IMR-90 (cell line): ENCODE data around the gene ALG8. TPM values are rescaled to one million over a fixed set of nuclear protein-coding genes. Genes with fewer than 3 reads are reported as not detected.

Experiments used
- ATAC-seq: fragments of 200-7000 bp; cut with Tn5 transposase; 2 replicates; pipeline ENCODE4 v1.9.1; 2020; ENCODE audit warnings: low read depth, mild to moderate bottlenecking, moderate library complexity
- BruUV-seq: library from RNA; stranded (reverse); fragments of 400-500 nt; replicated peaks from 2 replicates; lab custom pipeline; 2021; lab: Mats Ljungman, UMichigan
- CTCF ChIA-PET: fragments of 300-600 bp; formaldehyde crosslinking; extraction: SDS; loops from one replicate; lab custom pipeline; 2021; ENCODE audit warnings: antibody characterized with exemption; lab: Yijun Ruan, JAX
- POLR2A ChIA-PET: fragments of 300-600 bp; sonication (Branson Sonifier 250); formaldehyde crosslinking; loops from one replicate; lab custom pipeline; 2022; ENCODE audit warnings: antibody characterized with exemption; ENCODE audit not compliant: unreplicated experiment; lab: Charles Lee
- DNase-seq: peaks from one replicate; pipeline ENCODE4 v3.0.0; 2013
- H2AFZ ChIP-seq: replicated peaks from 2 replicates; pipeline ENCODE3; 2013; ENCODE audit warnings: low read length, mild to moderate bottlenecking; ENCODE audit not compliant: poor library complexity
- H2AK5ac ChIP-seq: 2 replicates; pipeline ENCODE4 v1.6.1; 2013; ENCODE audit warnings: low read depth, low read length, inconsistent platforms
- H2AK9ac ChIP-seq: replicated peaks from 2 replicates; pipeline ENCODE3; 2013; ENCODE audit warnings: mild to moderate bottlenecking, low read depth, low read length, moderate library complexity; ENCODE audit not compliant: poor library complexity
- H2BK120ac ChIP-seq: 2 replicates; pipeline ENCODE4 v1.6.1; 2013; ENCODE audit warnings: low read depth, low read length, inconsistent platforms
- H2BK15ac ChIP-seq: 3 replicates; pipeline ENCODE4 v1.6.1; 2013; ENCODE audit warnings: low read depth, low read length, inconsistent platforms
- H2BK20ac ChIP-seq: 2 replicates; pipeline ENCODE4 v1.6.1; 2013; ENCODE audit warnings: low read depth, mild to moderate bottlenecking, inconsistent platforms, low read length, moderate library complexity
- H2BK5ac ChIP-seq: 2 replicates; pipeline ENCODE4 v1.6.1; 2013; ENCODE audit warnings: mild to moderate bottlenecking, low read depth, low read length, inconsistent platforms; ENCODE audit not compliant: poor library complexity, severe bottlenecking
- H3K14ac ChIP-seq: replicated peaks from 2 replicates; pipeline ENCODE4 v1.6.1; 2013; ENCODE audit warnings: low read depth, low read length, inconsistent platforms
- H3K18ac ChIP-seq: 2 replicates; pipeline ENCODE4 v1.6.1; 2013; ENCODE audit warnings: low read depth, low read length, control low read depth
- H3K23ac ChIP-seq: 2 replicates; pipeline ENCODE4 v1.6.1; 2013; ENCODE audit warnings: low read depth, low read length, inconsistent platforms
- H3K27ac ChIP-seq: 2 replicates; pipeline ENCODE4 v1.5.1; 2013; ENCODE audit warnings: mild to moderate bottlenecking, control low read depth, low read length; ENCODE audit not compliant: insufficient read depth
- H3K27me3 ChIP-seq: 2 replicates; pipeline ENCODE4 v1.6.1; 2013; ENCODE audit warnings: low read length; ENCODE audit not compliant: control insufficient read depth, insufficient read depth
- H3K36me3 ChIP-seq: 2 replicates; pipeline ENCODE4 v1.6.1; 2013; ENCODE audit warnings: low read length, mixed read lengths; ENCODE audit not compliant: control insufficient read depth, insufficient read depth
- H3K4ac ChIP-seq: 2 replicates; pipeline ENCODE4 v1.6.1; 2013; ENCODE audit warnings: low read depth, low read length, inconsistent platforms
- H3K4me1 ChIP-seq: 2 replicates; pipeline ENCODE4 v1.6.1; 2013; ENCODE audit warnings: low read length, mixed read lengths; ENCODE audit not compliant: control insufficient read depth, insufficient read depth
- H3K4me2 ChIP-seq: 2 replicates; pipeline ENCODE4 v1.6.1; 2013; ENCODE audit warnings: low read depth, mild to moderate bottlenecking, control low read depth, low read length, moderate library complexity
- H3K4me3 ChIP-seq: 2 replicates; pipeline ENCODE4 v1.5.1; 2013; ENCODE audit warnings: low read depth, mild to moderate bottlenecking, control low read depth, low read length, moderate library complexity; ENCODE audit not compliant: insufficient read depth
- H3K56ac ChIP-seq: 2 replicates; pipeline ENCODE4 v1.6.1; 2013; ENCODE audit warnings: low read length, inconsistent platforms; ENCODE audit not compliant: insufficient read depth; ENCODE audit errors: extremely low read depth
- H3K79me1 ChIP-seq, 2 experiments: 2 replicates each; pipeline ENCODE4 v1.6.1; 2013; ENCODE audit warnings: low read length in 2 of 2, inconsistent platforms in 1 of 2, low read depth in 1 of 2
- H3K9ac ChIP-seq: 2 replicates; pipeline ENCODE4 v1.6.1; 2013; ENCODE audit warnings: low read depth, low read length, control low read depth
- H3K9me1 ChIP-seq: 2 replicates; pipeline ENCODE4 v1.6.1; 2013; ENCODE audit warnings: low read length, inconsistent platforms; ENCODE audit not compliant: insufficient read depth
- H3K9me3 ChIP-seq: 2 replicates; pipeline ENCODE4 v1.6.1; 2013; ENCODE audit warnings: low read length; ENCODE audit not compliant: control insufficient read depth, insufficient read depth
- H4K20me1 ChIP-seq: 2 replicates; pipeline ENCODE4 v1.6.1; 2013; ENCODE audit warnings: low read length, inconsistent platforms; ENCODE audit not compliant: insufficient read depth
- H4K5ac ChIP-seq: 2 replicates; pipeline ENCODE4 v1.6.1; 2013; ENCODE audit warnings: mild to moderate bottlenecking, low read depth, low read length, control low read depth
- H4K8ac ChIP-seq, 2 experiments: 2 replicates each; pipeline ENCODE4 v1.6.1; 2013; ENCODE audit warnings: low read depth in 2 of 2, low read length in 2 of 2, control low read depth in 1 of 2, inconsistent platforms in 1 of 2
- H4K91ac ChIP-seq: 2 replicates; pipeline ENCODE4 v1.6.1; 2013; ENCODE audit warnings: low read depth, low read length, inconsistent platforms; ENCODE audit not compliant: insufficient read depth
- BHLHE40 ChIP-seq: fragments of 150-350 bp; IDR thresholded peaks from 2 replicates; pipeline ENCODE4 v1.6.1; 2016; ENCODE audit warnings: mild to moderate bottlenecking, low read depth, low read length
- CEBPB ChIP-seq: IDR thresholded peaks from 2 replicates; pipeline ENCODE4 v1.6.1; 2012; ENCODE audit warnings: low read depth, low read length, improper control_type of control experiment
- MAFK ChIP-seq: IDR thresholded peaks from 2 replicates; pipeline ENCODE4 v1.6.1; 2012; ENCODE audit warnings: low read depth, low read length, improper control_type of control experiment
- NFE2L2 ChIP-seq: fragments of 150-350 bp; IDR thresholded peaks from 2 replicates; pipeline ENCODE4 v1.6.1; 2016; ENCODE audit warnings: low read depth, mild to moderate bottlenecking, low read length
- RAD21 ChIP-seq: IDR thresholded peaks from 2 replicates; pipeline ENCODE4 v1.6.1; 2012; ENCODE audit warnings: low read length, improper control_type of control experiment
- RCOR1 ChIP-seq: IDR thresholded peaks from 2 replicates; pipeline ENCODE4 v1.6.1; 2012; ENCODE audit warnings: mild to moderate bottlenecking, low read length, improper control_type of control experiment; ENCODE audit not compliant: insufficient replicate concordance
- RFX5 ChIP-seq: IDR thresholded peaks from 2 replicates; pipeline ENCODE4 v1.8.0; 2012; ENCODE audit warnings: low read depth, mild to moderate bottlenecking, low read length, moderate library complexity
- SMC3 ChIP-seq: fragments of 150-350 bp; IDR thresholded peaks from 2 replicates; pipeline ENCODE4 v1.6.1; 2016; ENCODE audit warnings: low read depth, mild to moderate bottlenecking, antibody characterized with exemption, low read length, moderate library complexity
- WGBS, 2 experiments: methylation state at CpG; one replicate each; pipeline versions ENCODE4 v1.1.5 to v1.1.7; 2013; ENCODE audit warnings: missing lambda C conversion rate in 2 of 2; ENCODE audit not compliant: insufficient read length in 1 of 2; ENCODE audit errors: extremely low coverage in 2 of 2; 5-methylcytosine and 5-hydroxymethylcytosine counted together
- dilution Hi-C: fragments of 300-500 bp; cut with HindIII; formaldehyde crosslinking; loops from one replicate; pipeline ENCODE4 v1.14.3; 2018; ENCODE audit warnings: low sequenced_read_pairs; ENCODE audit not compliant: unreplicated experiment
- in situ Hi-C: fragments of 300-500 bp; cut with MboI; formaldehyde crosslinking; loops from 3 replicates; pipeline ENCODE4 v1.14.3; 2019; ENCODE audit warnings: low sequenced_read_pairs, inconsistent platforms, mixed read lengths
- intact Hi-C: fragments of 100-400 bp; cut with micrococcal nuclease; formaldehyde crosslinking; loops from 2 replicates; pipeline ENCODE4 v1.10.0; 2022
- polyA plus RNA-seq, 3 experiments: library from polyadenylated mRNA; depleted of rRNA; stranded (reverse); fragments of >200 nt; gene quantifications; 2 replicates each; pipeline ENCODE4 v1.2.3, GENCODE V29; 2012; ENCODE audit warnings: low replicate concordance in 1 of 3
- total RNA-seq: library from RNA; depleted of rRNA; stranded (reverse); fragments of >200 nt; gene quantifications from 2 replicates; pipeline ENCODE4 v1.2.3, GENCODE V29; 2012
- TF ChIP-seq, protein P1 (sequence below): fragments of 150-350 bp; IDR thresholded peaks from 2 replicates; pipeline ENCODE4 v1.6.1; 2016; ENCODE audit warnings: low read depth, mild to moderate bottlenecking, low read length, moderate library complexity, borderline replicate concordance
- TF ChIP-seq, protein P2 (sequence below): fragments of 150-350 bp; IDR thresholded peaks from 2 replicates; pipeline ENCODE4 v1.6.1; 2017; ENCODE audit warnings: mild to moderate bottlenecking, antibody characterized with exemption, low read length, low read depth

ALG8 gene
- total and polyA plus RNA-seq, 2 of the 4 experiments (the other 2 are of a cell fraction), result 27.8 to 31.8 TPM

DNA sequence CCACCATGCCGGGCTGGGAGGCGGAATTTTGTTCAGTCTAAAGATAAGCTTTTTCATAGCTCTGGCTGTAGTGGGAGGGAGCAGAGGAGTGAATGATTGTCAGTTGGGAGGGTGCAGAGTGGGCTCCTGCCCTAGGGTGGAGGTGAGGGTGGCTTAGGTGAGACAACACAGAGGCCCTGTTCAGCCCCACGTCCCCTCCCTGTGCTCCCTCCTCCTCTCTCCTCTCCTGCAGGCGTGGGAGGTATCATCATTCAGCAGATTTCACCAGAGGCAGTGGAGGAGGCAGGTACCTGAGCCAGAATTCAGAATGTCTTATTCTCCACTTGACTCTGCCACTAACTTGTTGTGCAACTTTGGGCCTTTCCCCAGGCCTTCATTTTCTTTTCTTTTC is 77.5 kb downstream of the ALG8 start:
- no peak overlapping the region for H3K18ac ChIP-seq
- DNase-seq (no peak), ATAC-seq (no peak)
- no peak overlapping the region for H2AFZ ChIP-seq
- H4K91ac ChIP-seq, result no peak overlapping the region
- TF ChIP-seq MAFK (no peak), SMC3 (no peak), CEBPB (no peak), BHLHE40 (no peak), NFE2L2 (no peak), RFX5 (no peak), RCOR1 (no peak), RAD21 (no peak)
- TF ChIP-seq, protein P1, sequence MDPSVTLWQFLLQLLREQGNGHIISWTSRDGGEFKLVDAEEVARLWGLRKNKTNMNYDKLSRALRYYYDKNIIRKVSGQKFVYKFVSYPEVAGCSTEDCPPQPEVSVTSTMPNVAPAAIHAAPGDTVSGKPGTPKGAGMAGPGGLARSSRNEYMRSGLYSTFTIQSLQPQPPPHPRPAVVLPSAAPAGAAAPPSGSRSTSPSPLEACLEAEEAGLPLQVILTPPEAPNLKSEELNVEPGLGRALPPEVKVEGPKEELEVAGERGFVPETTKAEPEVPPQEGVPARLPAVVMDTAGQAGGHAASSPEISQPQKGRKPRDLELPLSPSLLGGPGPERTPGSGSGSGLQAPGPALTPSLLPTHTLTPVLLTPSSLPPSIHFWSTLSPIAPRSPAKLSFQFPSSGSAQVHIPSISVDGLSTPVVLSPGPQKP, result no peak
- TF ChIP-seq, protein P2, sequence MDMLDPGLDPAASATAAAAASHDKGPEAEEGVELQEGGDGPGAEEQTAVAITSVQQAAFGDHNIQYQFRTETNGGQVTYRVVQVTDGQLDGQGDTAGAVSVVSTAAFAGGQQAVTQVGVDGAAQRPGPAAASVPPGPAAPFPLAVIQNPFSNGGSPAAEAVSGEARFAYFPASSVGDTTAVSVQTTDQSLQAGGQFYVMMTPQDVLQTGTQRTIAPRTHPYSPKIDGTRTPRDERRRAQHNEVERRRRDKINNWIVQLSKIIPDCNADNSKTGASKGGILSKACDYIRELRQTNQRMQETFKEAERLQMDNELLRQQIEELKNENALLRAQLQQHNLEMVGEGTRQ, result no peak
- no peaks in the 10 kb centered on the region for H3K9me3 ChIP-seq
- no peak overlapping the region for H3K56ac ChIP-seq
- no peak overlapping the region for H2BK20ac ChIP-seq
- no peak overlapping the region for H3K23ac ChIP-seq
- no peak overlapping the region for H3K4me3 ChIP-seq
- H3K79me1 ChIP-seq, result peaks cover 0 to 10% of the 10 kb centered on the region in 2 experiments; a peak in 2 of 4 replicates
- H4K20me1 ChIP-seq, result no peaks in the 10 kb centered on the region
- H3K9ac ChIP-seq, result no peak overlapping the region
- no peak overlapping the region for H3K14ac ChIP-seq
- ChIA-PET POLR2A (no interaction called here), CTCF (no interaction called here)
- no peaks in the 10 kb centered on the region for H3K36me3 ChIP-seq
- H3K9me1 ChIP-seq, result peaks cover 3% of the 10 kb centered on the region; the same call in 1 of the 2 replicates
- no peak overlapping the region for H3K4me2 ChIP-seq
- H4K8ac ChIP-seq, result no peak overlapping the region
- no peaks in the 10 kb centered on the region for H3K27me3 ChIP-seq
- in situ Hi-C loops, result no loop called here
- intact Hi-C loops, result no loop called here
- BruUV-seq, result no TSS peak
- no peak overlapping the region for H3K27ac ChIP-seq
- H3K4me1 ChIP-seq, result no peaks in the 10 kb centered on the region; the same call in none of the 2 replicates
- H2AK9ac ChIP-seq, result no peak overlapping the region
- no peak overlapping the region for H2BK5ac ChIP-seq
- WGBS, 2 experiments, result no CpG with 5 or more reads among the region's 4 CpGs
- H4K5ac ChIP-seq, result no peak overlapping the region
- H2BK15ac ChIP-seq, result no peak overlapping the region
- H3K4ac ChIP-seq, result no peak overlapping the region
- dilution Hi-C loops, result no loop called here
- H2BK120ac ChIP-seq, result no peak overlapping the region
- no peak overlapping the region for H2AK5ac ChIP-seq
